ENCODE results near the gene REC8.
"Not testable (repeated sequence)": the region's sequence is repeated elsewhere in the genome, so short reads cannot be mapped to it uniquely, and the experiment has no call there.

The REC8 gene

GRCh38 chr14:24185026-24185425 lies 13.1 kb downstream of the REC8 start:
- no peak for DNase-seq

- no peak for DNase-seq
Observed at GRCh38 chr14:24185741-24186140, 13.9 kb downstream of the REC8 start.

GRCh38 chr14:24186831-24187538 lies 15.1 kb downstream of the REC8 start:
- no peak for DNase-seq

GRCh38 chr14:24187539-24187915 lies 15.6 kb downstream of the REC8 start:
- DNase-seq = no peak

GRCh38 chr14:24188251-24189058 lies 16.6 kb downstream of the REC8 start, which contains the start of gene IPO4:
Gene IPO4, minus strand, starts transcription at chr14:24188816. Its CDS starts 29 bp downstream, at chr14:24188787.
- DNase-seq = peak; percentile 95

- no peak for DNase-seq
Observed at GRCh38 chr14:24189059-24189375, 17.1 kb downstream of the REC8 start.

- DNase-seq = no peak
Observed at GRCh38 chr14:24189460-24189859, 17.6 kb downstream of the REC8 start.

- no peak for DNase-seq
Observed at GRCh38 chr14:24190416-24190815, 18.5 kb downstream of the REC8 start.

- no peak for DNase-seq
Observed at GRCh38 chr14:24192933-24193332, 21.1 kb downstream of the REC8 start.

GRCh38 chr14:24194186-24194872 lies 22.4 kb downstream of the REC8 start:
- no peak for DNase-seq

- no peak for DNase-seq
Observed at GRCh38 chr14:24194873-24195185, 22.9 kb downstream of the REC8 start.

- DNase-seq = no peak
Observed at GRCh38 chr14:24195186-24196070, 23.5 kb downstream of the REC8 start, which contains the start of gene TM9SF1. Gene TM9SF1, minus strand, starts transcription at chr14:24195441. Its CDS starts 422 bp downstream, at chr14:24195019.

- no peak for DNase-seq
Observed at GRCh38 chr14:24196071-24197055, 24.5 kb downstream of the REC8 start.

GRCh38 chr14:24197056-24197450 lies 25.2 kb downstream of the REC8 start:
- no peak for DNase-seq

GRCh38 chr14:24198814-24199524 lies 27.1 kb downstream of the REC8 start:
- DNase-seq = no peak

GRCh38 chr14:24202538-24202937 lies 30.7 kb downstream of the REC8 start:
- DNase-seq = not testable (repeated sequence)

GRCh38 chr14:24203249-24203886 lies 31.5 kb downstream of the REC8 start:
- DNase-seq = not testable (repeated sequence)

GRCh38 chr14:24204163-24205146 lies 32.6 kb downstream of the REC8 start:
- DNase-seq = peak; percentile 67

Data from NCI-H524 treated with DMSO at 0.1 percent for 48 hours (cell line).